Osteoblast (primary cell): ENCODE data around the gene SOX5. TPM values are rescaled to one million over a fixed set of nuclear protein-coding genes. Genes with fewer than 3 reads are reported as not detected.

Experiments used
- DNase-seq: peaks from one replicate; pipeline ENCODE4 v3.0.0; 2011; ENCODE audit warnings: low spot score, mixed read lengths; ENCODE audit not compliant: insufficient read length; ENCODE audit errors: missing footprints
- H2AFZ ChIP-seq: 2 replicates; pipeline ENCODE4 v1.6.0; 2011; ENCODE audit warnings: mild to moderate bottlenecking, low read length
- H3K27ac ChIP-seq: 2 replicates; pipeline ENCODE4 v1.5.1; 2011; ENCODE audit warnings: mild to moderate bottlenecking, low read depth, low read length, moderate library complexity
- H3K27me3 ChIP-seq: 2 replicates; pipeline ENCODE4 v1.6.0; 2012; ENCODE audit warnings: mild to moderate bottlenecking, control low read depth, inconsistent platforms, low read length, moderate library complexity; ENCODE audit not compliant: insufficient read depth
- H3K36me3 ChIP-seq: 2 replicates; pipeline ENCODE4 v1.5.1; 2011; ENCODE audit warnings: mild to moderate bottlenecking, low read length, control low read depth, moderate library complexity; ENCODE audit not compliant: insufficient read depth
- H3K4me1 ChIP-seq: 2 replicates; pipeline ENCODE4 v1.5.1; 2011; ENCODE audit warnings: mild to moderate bottlenecking, low read length, control low read depth, moderate library complexity; ENCODE audit not compliant: insufficient read depth
- H3K4me2 ChIP-seq: 2 replicates; pipeline ENCODE4 v1.6.0; 2011; ENCODE audit warnings: mild to moderate bottlenecking, low read length; ENCODE audit not compliant: insufficient read depth
- H3K4me3 ChIP-seq: fragments of 200-600 bp; sonication (generic); 3 replicates; pipeline ENCODE4 v1.5.1; 2012; ENCODE audit warnings: mild to moderate bottlenecking, low read length, inconsistent platforms; ENCODE audit not compliant: insufficient read depth
- H3K79me2 ChIP-seq: 2 replicates; pipeline ENCODE4 v1.6.0; 2012; ENCODE audit warnings: mild to moderate bottlenecking, low read length, control low read depth, inconsistent platforms; ENCODE audit not compliant: insufficient read depth
- H3K9me3 ChIP-seq: 2 replicates; pipeline ENCODE4 v1.5.1; 2011; ENCODE audit warnings: low read depth, low read length, control low read depth
- H4K20me1 ChIP-seq: 2 replicates; pipeline ENCODE4 v1.6.0; 2012; ENCODE audit warnings: mild to moderate bottlenecking, low read length, control low read depth; ENCODE audit not compliant: insufficient read depth
- CTCF ChIP-seq: IDR thresholded peaks from 2 replicates; pipeline ENCODE4 v1.5.1; 2011; ENCODE audit warnings: mild to moderate bottlenecking, low read depth, low read length, moderate library complexity; ENCODE audit errors: extremely low read depth
- total RNA-seq: library from RNA; depleted of rRNA; stranded (reverse); fragments of >200 nt; gene quantifications from 2 replicates; pipeline ENCODE4 v1.2.3, GENCODE V29; 2012

Gene SOX5
- total RNA-seq, 1 donor: 5.1 TPM

- no peak for DNase-seq
- Histone ChIP-seq H3K4me2 (no peak overlapping the region), H3K9me3 (no peaks in the 10 kb centered on the region), H2AFZ (no peak overlapping the region), H4K20me1 (no peaks in the 10 kb centered on the region), H3K27me3 (no peaks in the 10 kb centered on the region), H3K4me3 (no peak overlapping the region), H3K36me3 (no peaks in the 10 kb centered on the region), H3K79me2 (no peaks in the 10 kb centered on the region), H3K27ac (no peak overlapping the region), H3K4me1 (no peaks in the 10 kb centered on the region)
- no peak for TF ChIP-seq CTCF
Observed at GRCh38 chr12:23959826-23960225, 10.4 kb upstream of the SOX5 start.

- DNase-seq: no peak
- Histone ChIP-seq H2AFZ (no peak overlapping the region), H3K4me2 (no peak overlapping the region), H3K9me3 (no peaks in the 10 kb centered on the region), H3K4me3 (no peak overlapping the region), H3K36me3 (no peaks in the 10 kb centered on the region), H3K4me1 (peaks cover 4% of the 10 kb centered on the region), H3K79me2 (no peaks in the 10 kb centered on the region), H4K20me1 (no peaks in the 10 kb centered on the region), H3K27me3 (peaks cover 19% of the 10 kb centered on the region), H3K27ac (no peak overlapping the region)
- no peak for TF ChIP-seq CTCF
Observed at GRCh38 chr12:23954332-23954731, 4.9 kb upstream of the SOX5 start.

GRCh38 chr12:23952071-23952470 lies 2.6 kb upstream of the SOX5 start:
- Histone ChIP-seq H3K36me3 (no peaks in the 10 kb centered on the region), H3K9me3 (no peaks in the 10 kb centered on the region), H3K4me3 (no peak overlapping the region), H3K4me2 (no peak overlapping the region), H3K27ac (no peak overlapping the region), H3K4me1 (peaks cover 4% of the 10 kb centered on the region), H2AFZ (no peak overlapping the region), H3K27me3 (peaks cover 40% of the 10 kb centered on the region), H4K20me1 (no peaks in the 10 kb centered on the region), H3K79me2 (no peaks in the 10 kb centered on the region)
- no peak for DNase-seq
- TF ChIP-seq CTCF: no peak

GRCh38 chr12:23950775-23951451 lies 1.4 kb upstream of the SOX5 start:
- H4K20me1 ChIP-seq: no peaks in the 10 kb centered on the region
- no peak overlapping the region for H2AFZ ChIP-seq
- H3K4me2 ChIP-seq: peak overlapping the region; percentile 66
- no peaks in the 10 kb centered on the region for H3K79me2 ChIP-seq
- no peak overlapping the region for H3K4me3 ChIP-seq
- DNase-seq: no peak
- H3K4me1 ChIP-seq: peaks cover 4% of the 10 kb centered on the region
- H3K9me3 ChIP-seq: no peaks in the 10 kb centered on the region
- H3K27ac ChIP-seq: no peak overlapping the region
- no peak for TF ChIP-seq CTCF
- H3K36me3 ChIP-seq: no peaks in the 10 kb centered on the region
- H3K27me3 ChIP-seq: peaks cover 40% of the 10 kb centered on the region
